Osteoblast (primary cell): Measurements from ENCODE around the gene TLL2. TPM values are rescaled to one million over a fixed set of nuclear protein-coding genes. Genes with fewer than 3 reads are reported as not detected.

Experiments used
- DNase-seq: peaks from one replicate; pipeline ENCODE4 v3.0.0; 2011; ENCODE audit warnings: low spot score, mixed read lengths; ENCODE audit not compliant: insufficient read length; ENCODE audit errors: missing footprints
- H2AFZ ChIP-seq: 2 replicates; pipeline ENCODE4 v1.6.0; 2011; ENCODE audit warnings: mild to moderate bottlenecking, low read length
- H3K27ac ChIP-seq: 2 replicates; pipeline ENCODE4 v1.5.1; 2011; ENCODE audit warnings: mild to moderate bottlenecking, low read depth, low read length, moderate library complexity
- H3K27me3 ChIP-seq: 2 replicates; pipeline ENCODE4 v1.6.0; 2012; ENCODE audit warnings: mild to moderate bottlenecking, control low read depth, inconsistent platforms, low read length, moderate library complexity; ENCODE audit not compliant: insufficient read depth
- H3K36me3 ChIP-seq: 2 replicates; pipeline ENCODE4 v1.5.1; 2011; ENCODE audit warnings: mild to moderate bottlenecking, low read length, control low read depth, moderate library complexity; ENCODE audit not compliant: insufficient read depth
- H3K4me1 ChIP-seq: 2 replicates; pipeline ENCODE4 v1.5.1; 2011; ENCODE audit warnings: mild to moderate bottlenecking, low read length, control low read depth, moderate library complexity; ENCODE audit not compliant: insufficient read depth
- H3K4me2 ChIP-seq: 2 replicates; pipeline ENCODE4 v1.6.0; 2011; ENCODE audit warnings: mild to moderate bottlenecking, low read length; ENCODE audit not compliant: insufficient read depth
- H3K4me3 ChIP-seq: fragments of 200-600 bp; sonication (generic); 3 replicates; pipeline ENCODE4 v1.5.1; 2012; ENCODE audit warnings: mild to moderate bottlenecking, low read length, inconsistent platforms; ENCODE audit not compliant: insufficient read depth
- H3K79me2 ChIP-seq: 2 replicates; pipeline ENCODE4 v1.6.0; 2012; ENCODE audit warnings: mild to moderate bottlenecking, low read length, control low read depth, inconsistent platforms; ENCODE audit not compliant: insufficient read depth
- H3K9me3 ChIP-seq: 2 replicates; pipeline ENCODE4 v1.5.1; 2011; ENCODE audit warnings: low read depth, low read length, control low read depth
- H4K20me1 ChIP-seq: 2 replicates; pipeline ENCODE4 v1.6.0; 2012; ENCODE audit warnings: mild to moderate bottlenecking, low read length, control low read depth; ENCODE audit not compliant: insufficient read depth
- total RNA-seq: library from RNA; depleted of rRNA; stranded (reverse); fragments of >200 nt; gene quantifications from 2 replicates; pipeline ENCODE4 v1.2.3, GENCODE V29; 2012
- TF ChIP-seq, protein P1 (sequence below): IDR thresholded peaks from 2 replicates; pipeline ENCODE4 v1.5.1; 2011; ENCODE audit warnings: mild to moderate bottlenecking, low read depth, low read length, moderate library complexity; ENCODE audit errors: extremely low read depth

The TLL2 gene
- total RNA-seq, 1 donor, result 0.36 TPM

DNA sequence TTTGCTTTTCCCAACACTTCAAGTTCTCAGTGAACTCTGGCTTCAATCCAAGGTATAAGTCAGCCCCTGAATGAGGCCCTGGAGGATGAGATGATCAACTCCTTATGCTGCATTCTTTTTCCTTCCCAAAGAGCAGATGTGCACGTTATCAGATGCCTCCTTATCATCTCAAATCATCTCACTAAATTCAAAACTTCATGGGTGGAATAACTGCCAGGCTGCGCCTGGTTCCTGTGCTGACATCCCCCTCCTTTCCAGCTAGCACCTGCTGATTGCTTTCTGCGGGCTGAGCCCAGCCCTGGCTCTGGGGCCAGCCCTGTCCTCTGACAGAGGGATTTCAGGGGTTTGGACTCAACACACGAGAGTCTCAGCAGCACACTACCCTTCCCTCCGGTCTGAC lies 44.9 kb downstream of the TLL2 start:
- H3K79me2 ChIP-seq, result no peaks in the 10 kb centered on the region
- no peaks in the 10 kb centered on the region for H3K9me3 ChIP-seq
- peaks cover 8% of the 10 kb centered on the region for H3K27me3 ChIP-seq
- no peaks in the 10 kb centered on the region for H3K4me1 ChIP-seq
- no peak overlapping the region for H3K4me2 ChIP-seq
- H4K20me1 ChIP-seq, result no peaks in the 10 kb centered on the region
- H3K36me3 ChIP-seq, result no peaks in the 10 kb centered on the region
- no peak overlapping the region for H2AFZ ChIP-seq
- H3K27ac ChIP-seq, result no peak overlapping the region
- no peak overlapping the region for H3K4me3 ChIP-seq
- no peak for DNase-seq
- TF ChIP-seq, protein P1, sequence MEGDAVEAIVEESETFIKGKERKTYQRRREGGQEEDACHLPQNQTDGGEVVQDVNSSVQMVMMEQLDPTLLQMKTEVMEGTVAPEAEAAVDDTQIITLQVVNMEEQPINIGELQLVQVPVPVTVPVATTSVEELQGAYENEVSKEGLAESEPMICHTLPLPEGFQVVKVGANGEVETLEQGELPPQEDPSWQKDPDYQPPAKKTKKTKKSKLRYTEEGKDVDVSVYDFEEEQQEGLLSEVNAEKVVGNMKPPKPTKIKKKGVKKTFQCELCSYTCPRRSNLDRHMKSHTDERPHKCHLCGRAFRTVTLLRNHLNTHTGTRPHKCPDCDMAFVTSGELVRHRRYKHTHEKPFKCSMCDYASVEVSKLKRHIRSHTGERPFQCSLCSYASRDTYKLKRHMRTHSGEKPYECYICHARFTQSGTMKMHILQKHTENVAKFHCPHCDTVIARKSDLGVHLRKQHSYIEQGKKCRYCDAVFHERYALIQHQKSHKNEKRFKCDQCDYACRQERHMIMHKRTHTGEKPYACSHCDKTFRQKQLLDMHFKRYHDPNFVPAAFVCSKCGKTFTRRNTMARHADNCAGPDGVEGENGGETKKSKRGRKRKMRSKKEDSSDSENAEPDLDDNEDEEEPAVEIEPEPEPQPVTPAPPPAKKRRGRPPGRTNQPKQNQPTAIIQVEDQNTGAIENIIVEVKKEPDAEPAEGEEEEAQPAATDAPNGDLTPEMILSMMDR, result no peak

DNA sequence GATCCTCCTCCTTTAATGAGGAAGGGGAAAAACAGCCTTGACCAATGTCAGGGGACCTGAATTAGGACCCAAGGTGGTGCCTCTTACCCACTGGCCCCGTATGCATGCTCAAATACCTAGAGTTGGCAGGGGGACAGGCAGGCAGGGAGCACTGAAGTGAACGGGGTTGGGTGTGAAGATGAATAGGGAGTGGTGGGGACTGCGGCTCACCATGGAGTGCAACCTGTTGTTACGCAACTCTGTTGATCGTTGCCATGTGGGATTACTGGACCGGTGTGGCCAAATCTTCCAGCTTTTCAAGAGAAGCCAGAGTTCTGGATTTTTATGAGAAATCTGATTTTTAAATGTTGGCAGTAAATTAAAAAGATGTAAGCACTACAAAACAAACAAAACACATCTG lies 48.1 kb downstream of the TLL2 start:
- H2AFZ ChIP-seq, result no peak overlapping the region
- no peak for DNase-seq
- H3K4me3 ChIP-seq, result no peak overlapping the region
- H3K4me2 ChIP-seq, result no peak overlapping the region
- no peak overlapping the region for H3K27ac ChIP-seq
- H3K9me3 ChIP-seq, result no peaks in the 10 kb centered on the region
- no peaks in the 10 kb centered on the region for H4K20me1 ChIP-seq
- TF ChIP-seq, protein P1, result no peak
- H3K79me2 ChIP-seq, result no peaks in the 10 kb centered on the region
- no peaks in the 10 kb centered on the region for H3K36me3 ChIP-seq
- H3K27me3 ChIP-seq, result no peaks in the 10 kb centered on the region
- H3K4me1 ChIP-seq, result no peaks in the 10 kb centered on the region

DNA sequence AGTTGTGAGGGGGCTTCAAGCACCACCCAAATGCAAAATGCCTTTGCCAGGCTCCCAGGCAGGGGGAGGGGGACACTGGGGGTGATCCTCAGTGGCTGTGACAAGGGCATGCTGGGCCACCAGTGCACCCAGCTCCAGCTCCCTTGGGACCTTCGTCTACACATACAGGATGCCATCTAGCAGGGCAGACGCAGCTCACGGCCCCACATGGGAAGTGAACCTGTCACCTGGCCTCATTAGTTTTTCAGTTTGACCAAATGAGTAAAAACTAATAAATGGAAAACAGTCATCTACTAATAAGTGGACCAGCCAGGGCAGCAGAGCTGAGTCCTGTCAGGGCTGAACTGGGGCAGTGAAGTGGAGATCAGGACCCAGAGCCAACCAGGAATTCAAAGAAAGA lies 50.2 kb downstream of the TLL2 start:
- no peaks in the 10 kb centered on the region for H3K36me3 ChIP-seq

DNA sequence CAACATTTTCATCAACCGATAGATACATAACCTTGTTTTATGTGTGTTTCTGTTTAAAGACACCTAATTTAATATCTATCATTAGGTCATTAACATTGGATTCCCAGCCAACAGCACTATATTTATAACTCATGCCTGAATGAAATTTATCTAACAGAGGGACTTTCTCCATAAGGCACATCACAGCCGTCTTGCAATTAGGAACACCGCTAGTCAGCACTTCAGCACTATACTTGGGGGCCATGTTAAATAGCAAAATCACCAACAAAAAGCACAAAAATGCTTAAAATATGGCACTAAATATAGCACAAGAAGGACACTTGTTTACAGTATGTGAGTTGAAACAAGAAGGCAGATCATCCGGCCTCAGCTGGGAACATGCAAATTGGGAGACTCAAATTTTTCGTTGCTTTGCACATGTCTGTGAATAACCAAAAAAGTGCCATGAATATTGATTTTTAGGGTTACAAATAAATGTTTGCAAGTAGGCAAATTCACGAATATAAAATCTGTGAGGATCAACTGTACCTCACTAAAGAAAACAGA lies 51.0 kb downstream of the TLL2 start:
- no peaks in the 10 kb centered on the region for H3K79me2 ChIP-seq
- H3K9me3 ChIP-seq, result no peaks in the 10 kb centered on the region
- DNase-seq, result no peak
- no peak overlapping the region for H3K4me3 ChIP-seq
- no peak overlapping the region for H3K27ac ChIP-seq
- H2AFZ ChIP-seq, result no peak overlapping the region
- no peak overlapping the region for H3K4me2 ChIP-seq
- no peaks in the 10 kb centered on the region for H3K4me1 ChIP-seq
- H3K27me3 ChIP-seq, result no peaks in the 10 kb centered on the region
- no peaks in the 10 kb centered on the region for H4K20me1 ChIP-seq
- TF ChIP-seq, protein P1, result no peak
- H3K36me3 ChIP-seq, result no peaks in the 10 kb centered on the region

More for the DNA sequence above, 50.2 kb downstream of the TLL2 start:
- Histone ChIP-seq H3K27me3 (no peaks in the 10 kb centered on the region), H2AFZ (no peak overlapping the region), H3K4me2 (no peak overlapping the region), H4K20me1 (no peaks in the 10 kb centered on the region), H3K4me1 (no peaks in the 10 kb centered on the region), H3K9me3 (no peaks in the 10 kb centered on the region), H3K27ac (no peak overlapping the region), H3K79me2 (no peaks in the 10 kb centered on the region), H3K4me3 (no peak overlapping the region)
- TF ChIP-seq, protein P1, result no peak
- no peak for DNase-seq
